Tibial nerve (tissue), 3 donors: Measurements from ENCODE around the gene PDZK1IP1.

ENCODE experiments used
- POLR2A ChIP-seq, 2 donors: fragments of 450-650 bp; IDR thresholded peaks; one replicate each; pipeline ENCODE4 v1.6.1; 2017; ENCODE audit warnings: antibody characterized with exemption in 2 of 2, mild to moderate bottlenecking in 2 of 2, moderate library complexity in 2 of 2
- TF ChIP-seq, protein P1 (sequence below), 5 experiments: fragments of 200-600 bp in 3 of 5; fragments of 450-650 bp in 2 of 5; sonication (generic) in 3 of 5; IDR thresholded peaks; one replicate each; pipeline ENCODE4 v1.5.1; 2016 to 2019; ENCODE audit warnings: antibody characterized with exemption in 5 of 5, mild to moderate bottlenecking in 3 of 5, moderate library complexity in 2 of 5

DNA sequence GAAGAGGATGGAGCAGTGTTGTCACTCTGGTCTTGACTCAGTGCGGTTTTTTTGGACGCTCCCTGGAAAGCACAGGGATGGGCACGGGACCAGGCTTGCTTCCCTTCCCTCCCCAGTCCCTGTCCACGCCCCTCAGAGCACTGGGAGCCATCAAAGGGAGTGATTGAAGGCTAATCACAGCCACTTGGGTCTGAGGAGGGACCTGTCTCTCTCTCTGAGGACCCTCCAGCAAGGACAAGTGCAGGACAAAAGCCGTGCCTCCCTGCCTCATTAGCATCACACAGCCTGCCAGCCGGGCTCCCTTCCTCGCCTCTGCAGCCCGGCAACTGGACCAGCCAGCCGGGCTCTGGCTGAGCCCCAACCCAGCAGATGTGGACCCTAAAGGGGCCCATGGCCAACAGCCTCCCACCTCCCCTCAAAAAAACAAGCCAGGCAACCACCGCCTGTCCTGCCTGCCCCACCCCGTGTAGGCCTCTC lies 18.6 kb upstream of the PDZK1IP1 start:
- TF ChIP-seq, protein P1, sequence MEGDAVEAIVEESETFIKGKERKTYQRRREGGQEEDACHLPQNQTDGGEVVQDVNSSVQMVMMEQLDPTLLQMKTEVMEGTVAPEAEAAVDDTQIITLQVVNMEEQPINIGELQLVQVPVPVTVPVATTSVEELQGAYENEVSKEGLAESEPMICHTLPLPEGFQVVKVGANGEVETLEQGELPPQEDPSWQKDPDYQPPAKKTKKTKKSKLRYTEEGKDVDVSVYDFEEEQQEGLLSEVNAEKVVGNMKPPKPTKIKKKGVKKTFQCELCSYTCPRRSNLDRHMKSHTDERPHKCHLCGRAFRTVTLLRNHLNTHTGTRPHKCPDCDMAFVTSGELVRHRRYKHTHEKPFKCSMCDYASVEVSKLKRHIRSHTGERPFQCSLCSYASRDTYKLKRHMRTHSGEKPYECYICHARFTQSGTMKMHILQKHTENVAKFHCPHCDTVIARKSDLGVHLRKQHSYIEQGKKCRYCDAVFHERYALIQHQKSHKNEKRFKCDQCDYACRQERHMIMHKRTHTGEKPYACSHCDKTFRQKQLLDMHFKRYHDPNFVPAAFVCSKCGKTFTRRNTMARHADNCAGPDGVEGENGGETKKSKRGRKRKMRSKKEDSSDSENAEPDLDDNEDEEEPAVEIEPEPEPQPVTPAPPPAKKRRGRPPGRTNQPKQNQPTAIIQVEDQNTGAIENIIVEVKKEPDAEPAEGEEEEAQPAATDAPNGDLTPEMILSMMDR (IDR thresholded peaks at IDR 0.05), result no peak
- TF ChIP-seq POLR2A (IDR thresholded peaks at IDR 0.05), result no peak
